GM12875 (cell line): ENCODE measurements around the gene ITGAV.

Experiments
- H3K4me3 ChIP-seq: one replicate; pipeline ENCODE4 v1.5.1; 2011; ENCODE audit warnings: low read depth, low read length, control low read depth
- CTCF ChIP-seq: IDR thresholded peaks from 2 replicates; pipeline ENCODE4 v1.5.1; 2011; ENCODE audit warnings: low read depth, mild to moderate bottlenecking, control low read depth, inconsistent platforms, low read length, moderate library complexity, borderline replicate concordance; ENCODE audit not compliant: insufficient read depth

ITGAV gene

GRCh38 chr2:186664385-186665043, 74.7 kb downstream of the ITGAV start:
- H3K4me3 ChIP-seq, result no peak overlapping the region
- no peak for TF ChIP-seq CTCF

- TF ChIP-seq CTCF, result no peak
- H3K4me3 ChIP-seq, result no peak overlapping the region
Observed at GRCh38 chr2:186669146-186669545, 79.3 kb downstream of the ITGAV start.

GRCh38 chr2:186670831-186671230, 81.0 kb downstream of the ITGAV start:
- TF ChIP-seq CTCF, result no peak
- H3K4me3 ChIP-seq, result no peak overlapping the region

- no peak for TF ChIP-seq CTCF
- no peak overlapping the region for H3K4me3 ChIP-seq
Observed at GRCh38 chr2:186675380-186675779, 85.5 kb downstream of the ITGAV start.

GRCh38 chr2:186683341-186683740, 93.5 kb downstream of the ITGAV start:
- TF ChIP-seq CTCF, result no peak
- no peak overlapping the region for H3K4me3 ChIP-seq

GRCh38 chr2:186687807-186688211, 98.0 kb downstream of the ITGAV start:
- no peak for TF ChIP-seq CTCF
- H3K4me3 ChIP-seq, result no peak overlapping the region

GRCh38 chr2:186688813-186689212, 99.0 kb downstream of the ITGAV start:
- TF ChIP-seq CTCF, result no peak
- H3K4me3 ChIP-seq, result no peak overlapping the region
